GM19455 (cell line): Measurements from ENCODE around the gene LY9.
"Not testable (repeated sequence)": the region's sequence is repeated elsewhere in the genome, so short reads cannot be mapped to it uniquely, and the experiment has no call there.

Experiments used
- ATAC-seq: cut with Tn5 transposase; IDR thresholded peaks from one replicate; pipeline ENCODE4 v1.9.1; 2021; ENCODE audit not compliant: unreplicated experiment

Gene LY9

DNA sequence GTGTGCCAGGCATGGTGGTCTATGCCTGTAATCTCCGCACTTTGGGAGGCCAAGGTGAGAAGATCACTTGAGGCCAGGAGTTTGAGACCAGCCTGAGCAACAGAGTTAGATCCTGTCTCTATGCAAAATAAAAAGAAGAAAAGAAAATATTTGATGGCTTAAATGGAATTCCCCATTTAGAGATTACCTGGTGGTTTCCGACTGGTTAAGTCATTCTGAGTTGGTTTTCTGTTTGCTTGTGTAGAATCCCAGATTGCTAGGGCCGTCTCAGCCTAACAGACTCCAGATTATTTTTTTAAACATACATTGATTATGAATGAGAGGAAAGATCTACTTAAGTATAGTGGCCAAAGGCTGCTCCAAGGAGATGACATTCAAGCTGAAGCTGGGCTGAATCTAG, 22.9 kb upstream of the LY9 start:
- no peak for ATAC-seq

DNA sequence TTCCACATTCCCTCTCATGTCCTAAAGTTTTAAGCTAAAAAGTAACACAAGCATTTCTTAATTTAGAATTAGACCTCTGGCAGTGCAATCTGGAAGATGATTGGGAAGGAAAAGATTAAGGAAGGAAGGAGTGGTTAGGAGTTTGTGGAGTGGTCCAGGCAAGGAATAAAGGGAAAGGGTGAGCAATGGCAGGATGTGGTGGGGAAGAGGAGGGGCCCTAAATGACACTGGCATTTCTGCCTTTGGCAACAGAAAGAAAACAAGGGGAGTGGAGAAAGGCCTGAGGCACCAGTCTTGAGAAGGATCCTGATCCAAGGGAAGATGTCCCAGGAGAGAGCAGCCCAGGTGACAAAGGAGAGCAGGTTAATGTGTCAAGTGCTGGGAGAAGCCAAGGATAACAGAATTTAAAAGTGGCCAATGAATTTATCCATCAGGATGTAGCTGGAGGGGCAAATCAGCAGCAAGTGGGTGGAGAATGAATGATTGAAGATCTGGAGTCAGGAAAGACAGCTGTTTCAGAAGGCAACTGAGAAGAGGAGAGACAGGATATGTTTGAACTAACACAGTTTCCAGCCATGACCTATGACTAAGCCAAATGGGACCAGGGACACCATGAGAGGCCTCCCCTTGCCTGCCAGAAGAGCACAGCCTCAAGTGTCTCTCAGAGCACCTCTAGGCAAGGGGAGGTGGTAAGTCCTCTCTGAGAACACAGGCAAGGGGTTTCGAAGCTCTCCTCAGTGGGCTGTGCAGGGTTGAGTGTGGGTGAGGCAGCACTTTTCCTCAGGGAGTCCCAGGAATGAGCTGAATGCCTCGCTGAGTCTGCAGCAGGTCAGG, 20.9 kb upstream of the LY9 start:
- ATAC-seq = no peak

DNA sequence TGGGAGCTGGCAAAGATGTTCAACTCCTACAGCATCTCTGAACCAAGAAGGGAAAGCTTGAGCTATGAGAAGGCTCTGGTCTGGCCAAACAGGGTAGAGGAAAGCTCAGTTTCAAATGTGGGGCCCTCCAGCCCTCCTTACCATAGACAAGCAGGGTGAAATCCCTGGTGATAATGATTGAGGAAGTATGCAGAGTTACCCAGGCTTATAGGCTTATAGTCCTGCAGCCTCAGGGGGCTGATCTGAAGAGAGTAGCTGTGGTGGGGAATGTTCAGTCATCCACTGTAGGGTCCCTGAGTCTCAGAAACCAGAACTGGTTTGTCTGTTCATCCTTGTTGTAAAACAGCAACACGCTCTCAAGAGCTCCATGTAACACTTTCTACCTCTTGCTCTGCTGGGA, 19.8 kb upstream of the LY9 start:
- no peak for ATAC-seq

DNA sequence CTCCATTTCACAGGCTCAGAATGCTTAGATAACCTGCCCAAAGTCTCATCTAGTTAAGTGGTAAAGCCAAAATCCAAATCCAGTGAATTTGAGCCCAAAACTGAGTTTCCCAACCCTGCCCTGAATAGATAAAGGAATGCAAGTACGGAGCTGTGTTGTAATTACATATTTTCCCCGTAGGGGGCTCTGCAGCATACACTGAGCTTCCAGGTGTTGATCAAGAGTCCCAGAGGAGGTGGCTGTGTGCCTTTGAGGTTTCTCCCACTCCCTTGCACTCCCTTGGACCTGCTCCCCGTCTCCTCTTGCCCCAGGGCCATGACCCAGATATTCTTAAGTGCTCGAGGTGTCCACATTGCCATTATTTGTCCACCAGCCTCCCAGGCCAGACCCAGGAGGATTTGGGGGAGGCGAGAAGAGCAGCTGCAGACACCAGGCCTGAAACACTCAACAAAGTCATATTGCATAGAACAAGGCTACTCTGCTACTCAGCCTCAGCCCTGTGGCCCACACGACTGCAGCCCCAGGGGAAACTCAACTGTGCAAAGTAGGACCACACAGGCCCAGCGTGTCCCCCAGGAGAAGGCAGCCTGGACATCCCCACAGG, 18.4 kb upstream of the LY9 start:
- ATAC-seq = no peak

- ATAC-seq = no peak
Observed at GRCh38 chr1:160778976-160779375, 17.0 kb upstream of the LY9 start.

GRCh38 chr1:160779626-160780397, 16.2 kb upstream of the LY9 start:
- ATAC-seq = no peak

- no peak for ATAC-seq
Observed at GRCh38 chr1:160780398-160780755, 15.6 kb upstream of the LY9 start.

DNA sequence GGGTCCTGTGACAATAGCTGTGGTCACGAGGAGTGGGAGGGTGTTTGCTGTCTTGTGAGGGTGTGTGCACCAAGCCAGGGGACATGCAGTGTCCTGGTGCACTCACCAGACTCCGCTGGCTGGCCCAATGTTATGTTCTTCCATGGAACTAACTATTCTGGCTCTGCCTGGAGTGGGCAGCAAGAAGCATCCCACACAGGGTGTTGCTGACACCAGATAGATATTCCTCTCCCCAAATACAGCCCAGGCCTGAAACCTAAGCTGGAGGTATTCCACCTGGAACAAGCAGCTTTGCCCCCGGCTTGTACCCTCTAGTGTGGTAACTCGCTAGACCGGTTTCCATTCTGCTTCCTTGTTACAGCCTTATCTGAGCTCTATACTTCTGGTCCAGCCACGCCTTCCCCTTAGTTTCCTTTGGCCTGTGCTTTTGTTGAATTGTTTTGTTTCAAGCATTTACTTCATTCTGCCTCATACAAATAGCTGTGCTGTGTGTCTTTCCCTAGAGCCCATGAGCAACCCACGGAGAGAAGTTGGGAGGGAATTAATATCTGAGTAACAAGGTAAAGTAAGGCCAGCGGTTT, 14.7 kb upstream of the LY9 start:
- no peak for ATAC-seq

GRCh38 chr1:160781914-160782689, 13.9 kb upstream of the LY9 start:
- ATAC-seq = peak; percentile 83

DNA sequence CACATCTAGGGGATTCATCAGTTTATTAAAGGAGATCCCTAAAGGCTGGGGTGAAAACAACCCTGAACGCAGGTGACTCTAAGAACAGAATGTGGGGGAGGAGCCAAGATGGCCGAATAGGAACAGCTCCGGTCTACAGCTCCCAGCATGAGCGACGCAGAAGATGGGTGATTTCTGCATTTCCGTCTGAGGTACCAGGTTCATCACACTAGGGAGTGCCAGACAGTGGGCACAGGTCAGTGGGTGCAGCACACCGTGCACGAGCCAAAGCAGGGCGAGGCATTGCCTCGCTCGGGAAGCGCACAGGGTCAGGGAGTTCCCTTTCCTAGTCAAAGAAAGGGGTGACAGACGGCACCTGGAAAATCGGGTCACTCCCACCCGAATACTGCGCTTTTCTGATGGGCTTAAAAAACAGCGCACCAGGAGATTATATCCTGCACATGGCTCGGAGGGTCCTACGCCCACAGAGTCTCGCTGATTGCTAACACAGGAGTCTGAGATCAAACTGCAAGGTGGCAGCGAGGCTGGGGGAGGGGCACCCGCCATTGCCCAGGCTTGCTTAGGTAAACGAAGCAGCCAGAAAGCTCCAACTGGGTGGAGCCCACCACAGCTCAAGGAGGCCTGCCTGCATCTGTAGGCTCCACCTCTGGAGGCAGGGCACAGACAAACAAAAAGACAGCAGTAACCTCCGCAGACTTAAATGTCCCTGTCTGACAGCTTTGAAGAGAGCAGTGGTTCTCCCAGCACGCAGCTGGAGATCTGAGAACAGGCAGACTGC, 12.8 kb upstream of the LY9 start:
- not testable (repeated sequence) for ATAC-seq

GRCh38 chr1:160789051-160789701, 6.8 kb upstream of the LY9 start:
- no peak for ATAC-seq

- peak; percentile 89 for ATAC-seq
Observed at GRCh38 chr1:160789702-160790611, 6.0 kb upstream of the LY9 start.

GRCh38 chr1:160794376-160794775, 1.6 kb upstream of the LY9 start:
- no peak for ATAC-seq

DNA sequence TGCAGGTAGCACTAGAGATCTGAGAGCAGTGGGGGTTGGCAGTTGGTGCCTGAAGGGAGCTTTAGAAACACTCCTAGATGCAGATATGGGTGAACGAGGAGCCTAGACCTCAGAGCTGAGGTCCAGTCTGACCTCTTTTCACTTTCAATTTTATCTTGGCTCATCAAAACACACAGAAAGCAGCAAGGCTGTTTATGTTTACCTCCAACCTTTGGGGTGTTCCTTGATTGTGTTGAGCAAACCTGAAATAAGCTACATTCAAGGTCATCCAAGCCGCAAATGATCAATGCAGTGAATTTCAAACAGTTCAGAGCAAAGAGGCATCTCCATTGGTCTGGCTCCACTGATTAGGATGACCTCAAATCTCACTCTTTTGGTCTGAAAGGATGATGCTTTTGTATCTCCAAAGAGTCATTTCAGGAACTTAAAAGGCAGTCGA, 1.3 kb downstream of the LY9 start:
- peak; percentile 34 for ATAC-seq

DNA sequence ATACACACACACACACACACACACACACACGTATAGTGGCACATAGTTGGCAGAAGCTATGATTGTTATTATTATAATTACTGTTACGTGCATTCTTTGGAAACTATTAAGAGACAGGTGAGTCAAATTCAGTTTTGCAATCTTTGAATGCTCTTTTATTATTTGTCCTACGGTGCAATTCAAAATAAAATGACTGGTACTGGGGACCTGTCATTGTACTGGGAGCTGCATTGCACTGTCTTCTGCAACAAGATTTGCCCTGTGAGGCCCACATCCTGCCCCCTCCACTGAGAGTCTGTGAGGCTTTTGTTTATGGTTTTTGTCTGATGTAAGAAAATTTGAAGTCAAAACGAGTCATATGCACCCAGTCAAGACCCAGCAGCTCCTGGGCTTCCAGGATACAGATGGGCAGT, 1.9 kb downstream of the LY9 start:
- no peak for ATAC-seq

- no peak for ATAC-seq
Observed at GRCh38 chr1:160798439-160798838, 2.5 kb downstream of the LY9 start.

DNA sequence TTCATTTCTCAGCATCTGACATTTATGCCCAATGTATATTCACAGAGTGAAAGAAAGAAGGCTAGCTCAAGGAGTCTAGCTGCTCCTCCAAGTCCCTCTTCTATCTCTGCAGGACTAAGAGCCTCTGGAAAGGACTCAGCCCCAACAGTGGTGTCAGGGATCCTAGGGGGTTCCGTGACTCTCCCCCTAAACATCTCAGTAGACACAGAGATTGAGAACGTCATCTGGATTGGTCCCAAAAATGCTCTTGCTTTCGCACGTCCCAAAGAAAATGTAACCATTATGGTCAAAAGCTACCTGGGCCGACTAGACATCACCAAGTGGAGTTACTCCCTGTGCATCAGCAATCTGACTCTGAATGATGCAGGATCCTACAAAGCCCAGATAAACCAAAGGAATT, 3.7 kb downstream of the LY9 start:
- no peak for ATAC-seq

- no peak for ATAC-seq
Observed at GRCh38 chr1:160800142-160800541, 4.2 kb downstream of the LY9 start.
